Neural progenitor cell (in vitro differentiated cells): Measurements from ENCODE around the gene GPRASP3. TPM values are rescaled to one million over a fixed set of nuclear protein-coding genes. Genes with fewer than 3 reads are reported as not detected.

Experiments
- DNase-seq: peaks from one replicate; pipeline ENCODE4 v3.0.0-alpha.2; 2016; ENCODE audit warnings: low spot score
- H2AFZ ChIP-seq: fragments of 200-600 bp; sonication (generic); replicated peaks from 2 replicates; pipeline ENCODE4 v1.6.1; 2016; ENCODE audit warnings: antibody characterized with exemption
- H3F3A ChIP-seq: fragments of 200-600 bp; sonication (generic); 2 replicates; pipeline ENCODE4 v1.6.1; 2016; ENCODE audit warnings: antibody characterized with exemption, low read depth
- H3K27ac ChIP-seq: fragments of 200-600 bp; sonication (generic); 2 replicates; pipeline ENCODE4 v1.5.1; 2016; ENCODE audit warnings: mild to moderate bottlenecking
- H3K27me3 ChIP-seq: fragments of 200-600 bp; sonication (generic); 2 replicates; pipeline ENCODE4 v1.6.1; 2016; ENCODE audit warnings: mild to moderate bottlenecking, moderate library complexity
- H3K36me3 ChIP-seq: fragments of 200-600 bp; sonication (generic); 2 replicates; pipeline ENCODE4 v1.5.1; 2016
- H3K4me1 ChIP-seq: fragments of 200-600 bp; sonication (generic); 2 replicates; pipeline ENCODE4 v1.6.1; 2016; ENCODE audit warnings: mixed run types
- H3K4me2 ChIP-seq: fragments of 200-600 bp; sonication (generic); 2 replicates; pipeline ENCODE4 v1.6.1; 2016
- H3K4me3 ChIP-seq: fragments of 200-600 bp; sonication (generic); 2 replicates; pipeline ENCODE4 v1.5.1; 2016
- H3K79me2 ChIP-seq: fragments of 200-600 bp; sonication (generic); 2 replicates; pipeline ENCODE4 v1.6.1; 2016; ENCODE audit warnings: low read depth
- H3K9ac ChIP-seq: fragments of 200-600 bp; sonication (generic); 2 replicates; pipeline ENCODE4 v1.6.1; 2016
- H3K9me3 ChIP-seq: fragments of 200-600 bp; sonication (generic); 2 replicates; pipeline ENCODE4 v1.5.1; 2016; ENCODE audit warnings: low read depth
- H4K20me1 ChIP-seq: fragments of 200-600 bp; sonication (generic); 2 replicates; pipeline ENCODE4 v1.6.1; 2016; ENCODE audit warnings: low read depth
- H3K27ac Mint-ChIP-seq: 3 replicates; pipeline ENCODE4 v1.8.0; 2021; ENCODE audit warnings: mixed read lengths
- H3K27me3 Mint-ChIP-seq: 2 replicates; pipeline ENCODE4 v1.8.0; 2022; ENCODE audit warnings: low read depth, mild to moderate bottlenecking, inconsistent platforms, moderate library complexity, mixed read lengths; ENCODE audit not compliant: insufficient read depth
- H3K36me3 Mint-ChIP-seq: 3 replicates; pipeline ENCODE4 v1.8.0; 2021; ENCODE audit warnings: mixed read lengths
- H3K4me1 Mint-ChIP-seq: 3 replicates; pipeline ENCODE4 v1.8.0; 2021; ENCODE audit warnings: mixed read lengths
- H3K4me3 Mint-ChIP-seq: 3 replicates; pipeline ENCODE4 v1.8.0; 2021; ENCODE audit warnings: mild to moderate bottlenecking, moderate library complexity, mixed read lengths
- H3K9me3 Mint-ChIP-seq: 3 replicates; pipeline ENCODE4 v1.8.0; 2020; ENCODE audit warnings: mixed read lengths
- CTCF ChIP-seq: fragments of 200-600 bp; sonication (generic); IDR thresholded peaks from 2 replicates; pipeline ENCODE4 v1.5.1; 2017; ENCODE audit warnings: antibody characterized with exemption, mild to moderate bottlenecking
- EZH2 ChIP-seq: fragments of 200-600 bp; sonication (generic); IDR thresholded peaks from 2 replicates; pipeline ENCODE4 v1.6.1; 2017; ENCODE audit warnings: antibody characterized with exemption, mild to moderate bottlenecking, moderate library complexity
- EZH2phosphoT487 ChIP-seq: fragments of 200-600 bp; sonication (generic); IDR thresholded peaks from 2 replicates; pipeline ENCODE4 v1.6.1; 2017; ENCODE audit warnings: antibody characterized with exemption
- total RNA-seq: library from RNA; depleted of rRNA; stranded (reverse); fragments of >200 nt; gene quantifications from 2 replicates; pipeline ENCODE4 v1.2.3, GENCODE V29; 2015; ENCODE audit warnings: low replicate concordance

Gene GPRASP3
- total RNA-seq, 1 donor from 2014 or later, result 20.0 TPM

- no peaks in the 10 kb centered on the region for H3F3A ChIP-seq
- TF ChIP-seq EZH2 (no peak), CTCF (no peak), EZH2phosphoT487 (no peak)
- peak overlapping the region; percentile 86 for H3K4me3 Mint-ChIP-seq
- peak; percentile 76 for DNase-seq
- peak overlapping the region; percentile 80 for H3K4me2 ChIP-seq
- H3K9me3 ChIP-seq, result no peaks in the 10 kb centered on the region
- no peaks in the 10 kb centered on the region for H3K36me3 ChIP-seq
- H3K36me3 Mint-ChIP-seq, result no peaks in the 10 kb centered on the region
- no peak overlapping the region for H3K27ac Mint-ChIP-seq
- H3K79me2 ChIP-seq, result peaks cover 19% of the 10 kb centered on the region
- H3K4me1 Mint-ChIP-seq, result peaks cover 3% of the 10 kb centered on the region
- no peak overlapping the region for H3K27ac ChIP-seq
- no peaks in the 10 kb centered on the region for H3K4me1 ChIP-seq
- H3K27me3 Mint-ChIP-seq, result peaks cover 2% of the 10 kb centered on the region
- peak overlapping the region; percentile 63 for H3K4me3 ChIP-seq
- H2AFZ ChIP-seq, result peak overlapping the region; percentile 79
- peaks cover 3% of the 10 kb centered on the region for H3K9me3 Mint-ChIP-seq
- no peaks in the 10 kb centered on the region for H3K27me3 ChIP-seq
- no peaks in the 10 kb centered on the region for H4K20me1 ChIP-seq
- peak overlapping the region; percentile 71 for H3K9ac ChIP-seq
Measured at GRCh38 chrX:102745857-102746584, 25.5 kb downstream of the GPRASP3 start.

GRCh38 chrX:102765217-102765616, 44.7 kb downstream of the GPRASP3 start:
- no peak overlapping the region for H3K4me2 ChIP-seq
- H3K4me1 Mint-ChIP-seq, result peaks cover 8% of the 10 kb centered on the region
- H3K9ac ChIP-seq, result no peak overlapping the region

GRCh38 chrX:102765809-102766208, 45.3 kb downstream of the GPRASP3 start:
- Histone ChIP-seq H3K9ac (no peak overlapping the region), H3K27ac (no peak overlapping the region), H4K20me1 (no peaks in the 10 kb centered on the region), H3K36me3 (no peaks in the 10 kb centered on the region), H3K27me3 (no peaks in the 10 kb centered on the region), H3F3A (no peaks in the 10 kb centered on the region), H3K4me2 (no peak overlapping the region), H3K79me2 (peaks cover 15% of the 10 kb centered on the region), H3K4me3 (no peak overlapping the region), H2AFZ (no peak overlapping the region), H3K9me3 (no peaks in the 10 kb centered on the region), H3K4me1 (no peaks in the 10 kb centered on the region)
- Mint-ChIP-seq H3K36me3 (no peaks in the 10 kb centered on the region), H3K27ac (no peak overlapping the region), H3K9me3 (no peaks in the 10 kb centered on the region), H3K27me3 (no peaks in the 10 kb centered on the region), H3K4me1 (peaks cover 8% of the 10 kb centered on the region), H3K4me3 (no peak overlapping the region)
- DNase-seq, result no peak
- TF ChIP-seq EZH2phosphoT487 (no peak), CTCF (no peak), EZH2 (no peak)

More at GRCh38 chrX:102765217-102765616, 44.7 kb downstream of the GPRASP3 start:
- H3F3A ChIP-seq, result no peaks in the 10 kb centered on the region
- no peaks in the 10 kb centered on the region for H3K27me3 ChIP-seq
- no peaks in the 10 kb centered on the region for H3K36me3 Mint-ChIP-seq
- H3K27me3 Mint-ChIP-seq, result no peaks in the 10 kb centered on the region
- H3K27ac Mint-ChIP-seq, result no peak overlapping the region
- H3K9me3 Mint-ChIP-seq, result no peaks in the 10 kb centered on the region
- no peak overlapping the region for H3K4me3 ChIP-seq
- H3K27ac ChIP-seq, result no peak overlapping the region
- H4K20me1 ChIP-seq, result no peaks in the 10 kb centered on the region
- TF ChIP-seq CTCF, result no peak
- TF ChIP-seq EZH2, result no peak
- no peak for TF ChIP-seq EZH2phosphoT487
- H3K4me3 Mint-ChIP-seq, result no peak overlapping the region
- no peaks in the 10 kb centered on the region for H3K9me3 ChIP-seq
- no peak for DNase-seq
- H3K36me3 ChIP-seq, result no peaks in the 10 kb centered on the region
- no peaks in the 10 kb centered on the region for H3K4me1 ChIP-seq
- H2AFZ ChIP-seq, result no peak overlapping the region
- peaks cover 12% of the 10 kb centered on the region for H3K79me2 ChIP-seq
